Heart left ventricle (tissue), 16 donors: ENCODE measurements around the gene TOPAZ1. TPM values are rescaled to one million over a fixed set of nuclear protein-coding genes. Genes with fewer than 3 reads are reported as not detected.

Experiments
- ATAC-seq, 4 donors: fragments of 200-7000 bp; cut with Tn5 transposase; one replicate each; pipeline ENCODE4 v1.9.1; 2020 to 2022; ENCODE audit warnings: moderate library complexity in 4 of 4, mild to moderate bottlenecking in 3 of 4, moderate number of reproducible peaks in 1 of 4
- DNase-seq, 5 donors: peaks; one replicate each; pipeline ENCODE4 v3.0.0-alpha.2; 2020
- H3K27ac ChIP-seq, 12 donors: fragments of 200-600 bp; sonication (generic) in 4 of 12; one replicate each; pipeline versions ENCODE4 v1.5.0 to v1.8.0; 2016 to 2022; ENCODE audit warnings: mild to moderate bottlenecking in 2 of 12
- H3K27me3 ChIP-seq, 9 donors: fragments of 200-600 bp; sonication (generic) in 2 of 9; one replicate each; pipeline versions ENCODE4 v1.5.1 to v1.8.0; 2016 to 2022; ENCODE audit warnings: mild to moderate bottlenecking in 3 of 9
- H3K36me3 ChIP-seq, 9 donors: fragments of 200-600 bp; sonication (generic) in 2 of 9; one replicate each; pipeline versions ENCODE4 v1.5.0 to v1.8.0; 2018 to 2022; ENCODE audit warnings: mild to moderate bottlenecking in 2 of 9
- H3K4me1 ChIP-seq, 12 donors: fragments of 200-600 bp; sonication (generic) in 4 of 12; one replicate each; pipeline versions ENCODE4 v1.5.0 to v1.8.0; 2016 to 2022; ENCODE audit warnings: mild to moderate bottlenecking in 3 of 12
- H3K4me3 ChIP-seq, 12 donors: fragments of 200-600 bp; sonication (generic) in 4 of 12; one replicate each; pipeline versions ENCODE4 v1.5.0 to v1.8.0; 2017 to 2022; ENCODE audit warnings: mild to moderate bottlenecking in 9 of 12, moderate library complexity in 4 of 12
- H3K9me3 ChIP-seq, 12 donors: fragments of 200-600 bp; sonication (generic) in 4 of 12; one replicate each; pipeline versions ENCODE4 v1.5.0 to v1.8.0; 2016 to 2022; ENCODE audit warnings: mild to moderate bottlenecking in 1 of 12
- POLR2A ChIP-seq, 2 donors: fragments of 450-650 bp; IDR thresholded peaks; one replicate each; pipeline ENCODE4 v1.6.1; 2017; ENCODE audit warnings: antibody characterized with exemption in 2 of 2, mild to moderate bottlenecking in 2 of 2, moderate library complexity in 2 of 2
- WGBS, 4 donors: extraction: QIAGEN DNeasy Blood & Tissue Kit in 2 of 4; methylation state at CpG; one replicate each; pipeline versions ENCODE4 v1.1.5 to v1.1.7; 2013 to 2018; 5-methylcytosine and 5-hydroxymethylcytosine counted together
- intact Hi-C, 10 donors: fragments of 100-400 bp; cut with DNase I; formaldehyde crosslinking; loops; one replicate each; pipeline versions ENCODE4 v1.11.1 to v1.14.2; 2022
- polyA plus RNA-seq, 2 donors: library from polyadenylated mRNA; stranded (reverse); fragments of 200-250 nt; gene quantifications; one replicate each; pipeline ENCODE4 v1.2.3, GENCODE V29; 2013
- total RNA-seq, 9 donors: library from RNA; depleted of rRNA in 2 of 9; stranded (reverse); fragments of >200 nt in 2 of 9; fragmentation: NEBNext Ultra II Directional in 3 of 9; extraction: Animal tissue kit (Norgen Biotek cat#: 25700) in 3 of 9; gene quantifications; one replicate each; pipeline versions ENCODE4 v1.1.0 to v1.2.4, GENCODE V29; 2016 to 2023
- TF ChIP-seq, protein P1 (sequence below), 12 donors: fragments of 200-600 bp; sonication (generic) in 4 of 12; IDR thresholded peaks; one replicate each; pipeline versions ENCODE4 v1.5.0 to v1.8.0; 2018 to 2022; ENCODE audit warnings: antibody characterized with exemption in 12 of 12, mild to moderate bottlenecking in 5 of 12
- donor health status: ischemic (EF 13 %, LVEDD 7.1; RV severe dilation, severe dysfunction).
- donor health status: healthy with polysubstance abuse.
- donor health status: DM: no; HTN: yes; CAD: no.
- donor health status: DM: no; HTN: no; CAD: no.
- donor health status: ischemic (EF 25% LVEDD 6.9; RV normal size, moderate dysfunction).
- donor health status: ischemic (EF 25% LVEDD 5.7; RV mildly dilated, moderate dysfunction).
- donor health status: healthy.
- donor health status: DM: yes; HTN: yes; CAD: no.
- donor health status: ischemic (EF 35%, LVEDD 5.7; RV mildly dilated, moderate dysfunction).
- donor health status: nonischemic (EF 11% LVEDD 7.7; RV severe dilation, severe dysfunction).
- donor health status: DM: yes; HTN: yes; CAD: no.
- donor health status: PGD.
- donor health status: ischemic (EF 29% LVEDD 5.4; RV normal size, mild dysfunction).
- donor health status: nonischemic (EF 23%, LVEDD 6.1; RV moderate dilation, normal function).

TOPAZ1 gene
- total and polyA plus RNA-seq, 11 donors = not detected

- no peaks in the 10 kb centered on the region for H3K36me3 ChIP-seq
- peaks cover 0 to 22% (median 4%) of the 10 kb centered on the region in 9 donors for H3K27me3 ChIP-seq
- no peaks in the 10 kb centered on the region for H3K4me1 ChIP-seq
- H3K27ac ChIP-seq = no peak overlapping the region
- DNase-seq = no peak
- intact Hi-C loops = no loop called here
- ATAC-seq = no peak
- no peak overlapping the region for H3K4me3 ChIP-seq
- H3K9me3 ChIP-seq = no peaks in the 10 kb centered on the region
- no peak for TF ChIP-seq POLR2A (IDR thresholded peaks at IDR 0.05)
- TF ChIP-seq, protein P1, sequence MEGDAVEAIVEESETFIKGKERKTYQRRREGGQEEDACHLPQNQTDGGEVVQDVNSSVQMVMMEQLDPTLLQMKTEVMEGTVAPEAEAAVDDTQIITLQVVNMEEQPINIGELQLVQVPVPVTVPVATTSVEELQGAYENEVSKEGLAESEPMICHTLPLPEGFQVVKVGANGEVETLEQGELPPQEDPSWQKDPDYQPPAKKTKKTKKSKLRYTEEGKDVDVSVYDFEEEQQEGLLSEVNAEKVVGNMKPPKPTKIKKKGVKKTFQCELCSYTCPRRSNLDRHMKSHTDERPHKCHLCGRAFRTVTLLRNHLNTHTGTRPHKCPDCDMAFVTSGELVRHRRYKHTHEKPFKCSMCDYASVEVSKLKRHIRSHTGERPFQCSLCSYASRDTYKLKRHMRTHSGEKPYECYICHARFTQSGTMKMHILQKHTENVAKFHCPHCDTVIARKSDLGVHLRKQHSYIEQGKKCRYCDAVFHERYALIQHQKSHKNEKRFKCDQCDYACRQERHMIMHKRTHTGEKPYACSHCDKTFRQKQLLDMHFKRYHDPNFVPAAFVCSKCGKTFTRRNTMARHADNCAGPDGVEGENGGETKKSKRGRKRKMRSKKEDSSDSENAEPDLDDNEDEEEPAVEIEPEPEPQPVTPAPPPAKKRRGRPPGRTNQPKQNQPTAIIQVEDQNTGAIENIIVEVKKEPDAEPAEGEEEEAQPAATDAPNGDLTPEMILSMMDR (IDR thresholded peaks at IDR 0.05) = no peak
- WGBS, 4 donors = 55 to 83% (median 71%) methylated on average over 3 of the region's 3 CpGs
Measured at GRCh38 chr3:44222337-44222736, 19.3 kb upstream of the TOPAZ1 start.

DNA sequence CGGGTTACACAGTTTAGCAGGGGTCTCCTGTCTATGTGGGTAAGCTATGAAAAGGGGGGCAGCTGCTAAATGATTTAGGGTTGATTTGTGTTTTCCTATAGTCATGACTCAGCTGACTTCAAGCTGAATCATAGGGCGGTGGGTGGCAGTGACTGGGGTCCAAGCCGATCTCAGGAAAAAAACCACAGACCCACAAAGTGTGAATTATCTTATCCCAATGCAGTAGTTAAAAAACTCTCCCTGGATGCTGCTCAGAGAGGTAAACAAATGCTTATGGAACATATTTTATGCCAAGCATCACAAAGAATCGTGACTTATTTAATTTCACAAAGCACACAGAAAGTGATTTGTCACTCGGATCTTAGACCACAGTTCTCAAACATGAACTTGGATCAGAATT, 18.4 kb upstream of the TOPAZ1 start:
- intact Hi-C loops = no loop called here
- H3K27me3 ChIP-seq = peaks cover 0 to 22% (median 4%) of the 10 kb centered on the region in 9 donors
- ATAC-seq (no peak), DNase-seq (no peak)
- no peak for TF ChIP-seq POLR2A (IDR thresholded peaks at IDR 0.05)
- TF ChIP-seq, protein P1 (IDR thresholded peaks at IDR 0.05) = no peak
- 72 to 84% (median 78%) methylated on average over 5 of the region's 5 CpGs for WGBS, 4 donors
- no peak overlapping the region for H3K27ac ChIP-seq
- no peak overlapping the region for H3K4me3 ChIP-seq
- H3K9me3 ChIP-seq = no peaks in the 10 kb centered on the region
- no peaks in the 10 kb centered on the region for H3K36me3 ChIP-seq
- H3K4me1 ChIP-seq = no peaks in the 10 kb centered on the region

- Histone ChIP-seq H3K27ac (no peak overlapping the region), H3K9me3 (no peaks in the 10 kb centered on the region), H3K4me3 (no peak overlapping the region), H3K36me3 (no peaks in the 10 kb centered on the region), H3K27me3 (peaks cover 0 to 22% (median 4%) of the 10 kb centered on the region in 9 donors), H3K4me1 (no peaks in the 10 kb centered on the region)
- 67 to 72% (median 69%) methylated on average over 2 of the region's 2 CpGs for WGBS, 4 donors
- ATAC-seq (no peak), DNase-seq (no peak)
- no peak for TF ChIP-seq POLR2A (IDR thresholded peaks at IDR 0.05)
- TF ChIP-seq, protein P1 (IDR thresholded peaks at IDR 0.05) = no peak
- intact Hi-C loops = no loop called here
Measured at GRCh38 chr3:44224131-44224530, 17.6 kb upstream of the TOPAZ1 start.

DNA sequence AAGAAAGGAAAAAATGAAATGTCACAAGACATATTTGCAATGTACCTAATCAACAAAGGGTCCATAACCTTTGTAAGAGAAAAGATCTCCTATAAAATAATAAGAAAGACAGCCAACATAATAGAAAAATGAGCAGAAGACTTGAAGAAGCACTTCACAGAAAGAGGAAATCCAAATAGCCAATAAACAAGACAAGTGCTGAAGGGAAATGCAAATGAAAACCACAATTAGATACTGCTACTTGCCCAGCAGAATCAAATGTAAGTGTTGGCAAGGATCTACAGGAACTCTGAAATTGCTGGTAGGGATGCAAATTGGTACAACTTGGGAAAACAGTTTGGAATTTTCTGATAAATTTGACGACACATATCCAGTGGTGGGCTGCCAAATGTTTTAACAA, 15.1 kb upstream of the TOPAZ1 start:
- TF ChIP-seq POLR2A (IDR thresholded peaks at IDR 0.05) = no peak
- TF ChIP-seq, protein P1 (IDR thresholded peaks at IDR 0.05) = no peak
- 55 to 73% (median 61%) methylated on average over 1 of the region's 1 CpG for WGBS, 4 donors
- Histone ChIP-seq H3K4me3 (no peak overlapping the region), H3K9me3 (no peaks in the 10 kb centered on the region), H3K36me3 (no peaks in the 10 kb centered on the region), H3K27ac (no peak overlapping the region), H3K27me3 (peaks cover 0 to 22% (median 4%) of the 10 kb centered on the region in 9 donors), H3K4me1 (no peaks in the 10 kb centered on the region)
- DNase-seq (no peak), ATAC-seq (no peak)
- intact Hi-C loops = no loop called here
